ENCODE results near the gene ALDH3B2.

DNA sequence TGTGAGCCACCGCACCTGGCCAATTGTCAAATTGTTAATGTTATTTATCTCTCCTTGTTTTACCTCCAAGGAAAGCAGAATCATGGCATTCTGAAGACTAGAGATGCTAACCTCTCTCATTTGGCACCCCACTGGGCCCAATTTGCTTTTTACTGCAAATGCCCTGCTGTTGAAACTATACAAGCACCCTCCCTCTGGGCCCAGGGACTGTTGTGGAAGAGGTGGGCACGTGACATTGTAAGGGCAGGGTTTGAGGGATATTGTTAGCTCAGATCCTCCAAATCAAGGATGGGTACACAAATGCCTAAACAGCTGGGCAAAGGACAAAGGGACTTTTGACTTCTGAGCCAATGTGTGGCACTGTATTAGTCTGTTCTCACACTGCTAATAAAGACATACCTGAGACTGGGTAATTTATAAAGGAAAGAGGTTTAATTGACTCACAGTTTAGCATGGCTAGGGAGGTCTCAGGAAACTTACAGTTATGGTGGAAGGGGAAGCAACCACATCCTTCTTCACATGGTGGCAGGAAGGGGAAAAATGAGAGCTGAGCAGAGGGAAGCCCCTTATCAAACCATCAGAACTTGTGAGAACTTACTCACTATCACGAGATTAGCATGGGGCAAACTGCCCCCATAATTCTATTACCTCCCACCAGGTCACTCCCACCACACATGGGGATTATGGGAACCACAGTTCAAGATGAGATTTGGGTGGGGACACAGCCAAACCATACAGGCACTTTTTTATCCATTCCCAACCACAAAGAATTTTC is 6.5 kb upstream of the ALDH3B2 start:
- TF ChIP-seq, protein P1, sequence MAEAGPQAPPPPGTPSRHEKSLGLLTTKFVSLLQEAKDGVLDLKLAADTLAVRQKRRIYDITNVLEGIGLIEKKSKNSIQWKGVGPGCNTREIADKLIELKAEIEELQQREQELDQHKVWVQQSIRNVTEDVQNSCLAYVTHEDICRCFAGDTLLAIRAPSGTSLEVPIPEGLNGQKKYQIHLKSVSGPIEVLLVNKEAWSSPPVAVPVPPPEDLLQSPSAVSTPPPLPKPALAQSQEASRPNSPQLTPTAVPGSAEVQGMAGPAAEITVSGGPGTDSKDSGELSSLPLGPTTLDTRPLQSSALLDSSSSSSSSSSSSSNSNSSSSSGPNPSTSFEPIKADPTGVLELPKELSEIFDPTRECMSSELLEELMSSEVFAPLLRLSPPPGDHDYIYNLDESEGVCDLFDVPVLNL (CRISPR knock-in tag; IDR thresholded peaks at IDR 0.05; ENCODE audit: borderline replicate concordance, low read depth) = no peak
- TF ChIP-seq, protein P2, sequence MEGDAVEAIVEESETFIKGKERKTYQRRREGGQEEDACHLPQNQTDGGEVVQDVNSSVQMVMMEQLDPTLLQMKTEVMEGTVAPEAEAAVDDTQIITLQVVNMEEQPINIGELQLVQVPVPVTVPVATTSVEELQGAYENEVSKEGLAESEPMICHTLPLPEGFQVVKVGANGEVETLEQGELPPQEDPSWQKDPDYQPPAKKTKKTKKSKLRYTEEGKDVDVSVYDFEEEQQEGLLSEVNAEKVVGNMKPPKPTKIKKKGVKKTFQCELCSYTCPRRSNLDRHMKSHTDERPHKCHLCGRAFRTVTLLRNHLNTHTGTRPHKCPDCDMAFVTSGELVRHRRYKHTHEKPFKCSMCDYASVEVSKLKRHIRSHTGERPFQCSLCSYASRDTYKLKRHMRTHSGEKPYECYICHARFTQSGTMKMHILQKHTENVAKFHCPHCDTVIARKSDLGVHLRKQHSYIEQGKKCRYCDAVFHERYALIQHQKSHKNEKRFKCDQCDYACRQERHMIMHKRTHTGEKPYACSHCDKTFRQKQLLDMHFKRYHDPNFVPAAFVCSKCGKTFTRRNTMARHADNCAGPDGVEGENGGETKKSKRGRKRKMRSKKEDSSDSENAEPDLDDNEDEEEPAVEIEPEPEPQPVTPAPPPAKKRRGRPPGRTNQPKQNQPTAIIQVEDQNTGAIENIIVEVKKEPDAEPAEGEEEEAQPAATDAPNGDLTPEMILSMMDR (IDR thresholded peaks at IDR 0.05) = no peak
- TF ChIP-seq, protein P3, sequence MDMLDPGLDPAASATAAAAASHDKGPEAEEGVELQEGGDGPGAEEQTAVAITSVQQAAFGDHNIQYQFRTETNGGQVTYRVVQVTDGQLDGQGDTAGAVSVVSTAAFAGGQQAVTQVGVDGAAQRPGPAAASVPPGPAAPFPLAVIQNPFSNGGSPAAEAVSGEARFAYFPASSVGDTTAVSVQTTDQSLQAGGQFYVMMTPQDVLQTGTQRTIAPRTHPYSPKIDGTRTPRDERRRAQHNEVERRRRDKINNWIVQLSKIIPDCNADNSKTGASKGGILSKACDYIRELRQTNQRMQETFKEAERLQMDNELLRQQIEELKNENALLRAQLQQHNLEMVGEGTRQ (CRISPR knock-in tag; IDR thresholded peaks at IDR 0.05) = peak; percentile 79
- no peak for TF ChIP-seq CREB1 (CRISPR knock-in tag; IDR thresholded peaks at IDR 0.05)
- TF ChIP-seq ZNF317 (CRISPR knock-in tag; IDR thresholded peaks at IDR 0.05; ENCODE audit: borderline replicate concordance, low read depth) = no peak
- TF ChIP-seq, protein P4, sequence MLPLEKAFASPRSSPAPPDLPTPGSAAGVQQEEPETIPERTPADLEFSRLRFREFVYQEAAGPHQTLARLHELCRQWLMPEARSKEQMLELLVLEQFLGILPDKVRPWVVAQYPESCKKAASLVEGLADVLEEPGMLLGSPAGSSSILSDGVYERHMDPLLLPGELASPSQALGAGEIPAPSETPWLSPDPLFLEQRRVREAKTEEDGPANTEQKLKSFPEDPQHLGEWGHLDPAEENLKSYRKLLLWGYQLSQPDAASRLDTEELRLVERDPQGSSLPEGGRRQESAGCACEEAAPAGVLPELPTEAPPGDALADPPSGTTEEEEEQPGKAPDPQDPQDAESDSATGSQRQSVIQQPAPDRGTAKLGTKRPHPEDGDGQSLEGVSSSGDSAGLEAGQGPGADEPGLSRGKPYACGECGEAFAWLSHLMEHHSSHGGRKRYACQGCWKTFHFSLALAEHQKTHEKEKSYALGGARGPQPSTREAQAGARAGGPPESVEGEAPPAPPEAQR (CRISPR knock-in tag; IDR thresholded peaks at IDR 0.05) = no peak
